Liver (tissue), 9 donors: Measurements from ENCODE around the gene C22orf23. TPM values are rescaled to one million over a fixed set of nuclear protein-coding genes. Genes with fewer than 3 reads are reported as not detected.

Experiments used
- DNase-seq: peaks from one replicate; pipeline ENCODE4 v3.0.0-alpha.2; 2017; ENCODE audit warnings: low spot score
- H3K27ac ChIP-seq, 2 donors: one replicate each; pipeline ENCODE4 v1.7.0; 2013; ENCODE audit warnings: inconsistent platforms in 2 of 2, low read length in 2 of 2, control low read depth in 1 of 2, low read depth in 1 of 2, mild to moderate bottlenecking in 1 of 2
- H3K27me3 ChIP-seq, 4 donors: one replicate each; pipeline versions ENCODE4 v1.6.1 to v1.7.0; 2013; ENCODE audit warnings: low read length in 3 of 4, inconsistent platforms in 1 of 4, mild to moderate bottlenecking in 1 of 4, moderate library complexity in 1 of 4; ENCODE audit not compliant: control insufficient read depth in 4 of 4, insufficient read depth in 4 of 4
- H3K36me3 ChIP-seq, 4 donors: one replicate each; pipeline versions ENCODE4 v1.6.1 to v1.7.0; 2013; ENCODE audit warnings: low read length in 3 of 4, mild to moderate bottlenecking in 3 of 4, low read depth in 1 of 4, moderate library complexity in 1 of 4; ENCODE audit not compliant: control insufficient read depth in 4 of 4, insufficient read depth in 3 of 4
- H3K4me1 ChIP-seq, 4 donors: one replicate each; pipeline versions ENCODE4 v1.6.1 to v1.7.0; 2013; ENCODE audit warnings: low read length in 3 of 4, mild to moderate bottlenecking in 3 of 4, moderate library complexity in 1 of 4; ENCODE audit not compliant: control insufficient read depth in 4 of 4, insufficient read depth in 4 of 4
- H3K4me3 ChIP-seq, 3 donors: one replicate each; pipeline versions ENCODE4 v1.6.1 to v1.7.0; 2013; ENCODE audit warnings: low read length in 3 of 3, control low read depth in 1 of 3, low read depth in 1 of 3, mild to moderate bottlenecking in 1 of 3
- H3K9ac ChIP-seq, 2 donors: one replicate each; pipeline ENCODE4 v1.7.0; 2013; ENCODE audit warnings: low read length in 2 of 2, mild to moderate bottlenecking in 2 of 2, moderate library complexity in 2 of 2, control low read depth in 1 of 2, low read depth in 1 of 2
- H3K9me3 ChIP-seq, 4 donors: one replicate each; pipeline versions ENCODE4 v1.6.1 to v1.7.0; 2013; ENCODE audit warnings: low read length in 3 of 4; ENCODE audit not compliant: control insufficient read depth in 4 of 4
- ATF3 ChIP-seq: IDR thresholded peaks from 2 replicates; pipeline ENCODE4 v1.6.1; 2016; ENCODE audit warnings: antibody characterized with exemption
- FOXA2 ChIP-seq: IDR thresholded peaks from 2 replicates; pipeline ENCODE4 v1.6.1; 2016; ENCODE audit warnings: antibody characterized with exemption
- HNF4G ChIP-seq: IDR thresholded peaks from 2 replicates; pipeline ENCODE4 v1.6.1; 2016; ENCODE audit warnings: antibody characterized with exemption
- JUND ChIP-seq, 2 donors: IDR thresholded peaks; 2 replicates each; pipeline ENCODE4 v1.6.1; 2016; ENCODE audit warnings: antibody characterized with exemption in 2 of 2
- MAX ChIP-seq: IDR thresholded peaks from 2 replicates; pipeline ENCODE4 v1.6.1; 2016; ENCODE audit warnings: antibody characterized with exemption
- REST ChIP-seq: IDR thresholded peaks from 2 replicates; pipeline ENCODE4 v1.6.1; 2016; ENCODE audit warnings: antibody characterized with exemption, mild to moderate bottlenecking
- YY1 ChIP-seq: IDR thresholded peaks from 2 replicates; pipeline ENCODE4 v1.6.1; 2016; ENCODE audit warnings: antibody characterized with exemption, mild to moderate bottlenecking
- WGBS: extraction: QIAGEN DNeasy Blood & Tissue Kit; methylation state at CpG from one replicate; pipeline ENCODE4 v1.1.7; 2013; 5-methylcytosine and 5-hydroxymethylcytosine counted together
- polyA plus RNA-seq, 2 donors: library from polyadenylated mRNA; stranded (reverse) in 1 of 2; unstranded in 1 of 2; fragments of 200-250 nt in 1 of 2; fragments of >200 nt in 1 of 2; fragmentation: Nextera tagmentation in 1 of 2; extraction: Ambion mirVana in 1 of 2; gene quantifications; one replicate each; pipeline versions ENCODE4 v1.2.1 to v1.2.3, GENCODE V29; 2013 to 2015
- total RNA-seq, 2 donors: library from RNA; depleted of rRNA; stranded (reverse); fragments of >200 nt; gene quantifications; one replicate each; pipeline ENCODE4 v1.2.3, GENCODE V29; 2014
- TF ChIP-seq, protein P1 (sequence below): IDR thresholded peaks from 2 replicates; pipeline ENCODE4 v1.6.1; 2016; ENCODE audit warnings: antibody characterized with exemption
- donor health status: healthy.
- donor health status: healthy.
- donor health status: healthy.
- donor health status: healthy.
- donor health status: healthy.

C22orf23 gene
- total and polyA plus RNA-seq, 4 donors, result 0.02 TPM; not detected in 3

- TF ChIP-seq REST (no peak), HNF4G (no peak), ATF3 (no peak), MAX (no peak), YY1 (no peak)
These were observed 18.4 kb upstream of the C22orf23 start (continued) for GRCh38 chr22:37971475-37972434.

DNA sequence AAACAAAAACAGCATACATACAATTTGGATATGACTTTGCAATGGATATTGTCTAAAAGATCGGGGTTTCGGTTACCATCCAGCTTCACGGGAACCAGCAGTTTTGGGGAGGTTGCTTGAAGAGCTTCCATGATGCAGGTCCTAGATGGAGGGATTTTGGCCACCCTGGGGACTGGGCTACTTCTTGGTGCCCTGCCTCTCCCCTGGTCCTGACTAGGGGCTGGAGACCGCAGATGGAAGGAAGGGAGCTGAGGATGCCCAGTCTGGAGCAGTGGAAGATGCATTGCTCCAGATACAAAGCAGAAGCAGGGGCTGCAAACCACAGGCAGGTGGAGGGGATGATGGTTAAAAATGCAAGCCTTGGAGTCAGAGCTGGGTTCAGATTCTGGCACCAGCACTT lies 17.5 kb upstream of the C22orf23 start:
- WGBS, result 95% methylated on average over 4 of the region's 4 CpGs
- Histone ChIP-seq H3K27me3 (no peaks in the 10 kb centered on the region), H3K27ac (no peak overlapping the region), H3K36me3 (peaks cover 2 to 28% (median 18%) of the 10 kb centered on the region in 4 donors), H3K9ac (no peak overlapping the region), H3K4me3 (no peak overlapping the region), H3K9me3 (no peaks in the 10 kb centered on the region), H3K4me1 (peaks cover 0 to 4% (median under 1%) of the 10 kb centered on the region in 4 donors)
- no peak for DNase-seq
- TF ChIP-seq, protein P1, sequence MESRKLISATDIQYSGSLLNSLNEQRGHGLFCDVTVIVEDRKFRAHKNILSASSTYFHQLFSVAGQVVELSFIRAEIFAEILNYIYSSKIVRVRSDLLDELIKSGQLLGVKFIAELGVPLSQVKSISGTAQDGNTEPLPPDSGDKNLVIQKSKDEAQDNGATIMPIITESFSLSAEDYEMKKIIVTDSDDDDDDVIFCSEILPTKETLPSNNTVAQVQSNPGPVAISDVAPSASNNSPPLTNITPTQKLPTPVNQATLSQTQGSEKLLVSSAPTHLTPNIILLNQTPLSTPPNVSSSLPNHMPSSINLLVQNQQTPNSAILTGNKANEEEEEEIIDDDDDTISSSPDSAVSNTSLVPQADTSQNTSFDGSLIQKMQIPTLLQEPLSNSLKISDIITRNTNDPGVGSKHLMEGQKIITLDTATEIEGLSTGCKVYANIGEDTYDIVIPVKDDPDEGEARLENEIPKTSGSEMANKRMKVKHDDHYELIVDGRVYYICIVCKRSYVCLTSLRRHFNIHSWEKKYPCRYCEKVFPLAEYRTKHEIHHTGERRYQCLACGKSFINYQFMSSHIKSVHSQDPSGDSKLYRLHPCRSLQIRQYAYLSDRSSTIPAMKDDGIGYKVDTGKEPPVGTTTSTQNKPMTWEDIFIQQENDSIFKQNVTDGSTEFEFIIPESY, result no peak
- TF ChIP-seq YY1 (no peak), FOXA2 (no peak), REST (no peak), JUND (IDR thresholded peaks at IDR 0.05) (no peak), ATF3 (no peak), HNF4G (no peak)
